Measurements from ENCODE around the gene THAP12.

GRCh38 chr11:76302996-76303395, 77.9 kb downstream of the THAP12 start:
- TF ChIP-seq CTCF (IDR thresholded peaks at IDR 0.05) (no peak), POLR2A (IDR thresholded peaks at IDR 0.05) (no peak)
